ENCODE data around the gene CXCL1.

- TF ChIP-seq CTCF (conservative IDR thresholded peaks at IDR 0.05 in 1 of 2, IDR thresholded peaks at IDR 0.05 in 1 of 2; ENCODE audit: low read depth in 1 of 2, low read length in 2 of 2) (no peak), EZH2 (IDR thresholded peaks at IDR 0.05; ENCODE audit: low read length, missing control alignments) (no peak)
These were observed 3.6 kb upstream of the CXCL1 start for GRCh38 chr4:73865431-73866096.
